Endodermal cell (in vitro differentiated cells): ENCODE measurements around the gene ATP6V1A. TPM values are rescaled to one million over a fixed set of nuclear protein-coding genes. Genes with fewer than 3 reads are reported as not detected.

Experiments used
- DNase-seq: peaks from one replicate; pipeline ENCODE4 v3.0.0-alpha.2; 2017
- H3K27ac ChIP-seq: 2 replicates; pipeline ENCODE4 v1.5.1; 2013; ENCODE audit warnings: mild to moderate bottlenecking, low read depth, low read length, moderate library complexity
- H3K27me3 ChIP-seq: 2 replicates; pipeline ENCODE4 v1.6.1; 2013; ENCODE audit warnings: mild to moderate bottlenecking, low read length, moderate library complexity; ENCODE audit not compliant: insufficient read depth, control insufficient read depth, poor library complexity, severe bottlenecking
- H3K36me3 ChIP-seq: 2 replicates; pipeline ENCODE4 v1.7.0; 2013; ENCODE audit warnings: mild to moderate bottlenecking, low read length, moderate library complexity; ENCODE audit not compliant: control insufficient read depth, insufficient read depth
- H3K4me1 ChIP-seq: one replicate; pipeline ENCODE4 v1.7.0; 2013; ENCODE audit warnings: low read length; ENCODE audit not compliant: control insufficient read depth, insufficient read depth
- H3K4me3 ChIP-seq: 2 replicates; pipeline ENCODE4 v1.5.1; 2013; ENCODE audit warnings: mild to moderate bottlenecking, low read length, moderate library complexity
- H3K9ac ChIP-seq: 2 replicates; pipeline ENCODE4 v1.6.1; 2013; ENCODE audit warnings: mild to moderate bottlenecking, low read length, moderate library complexity; ENCODE audit not compliant: poor library complexity, severe bottlenecking; ENCODE audit errors: extremely low read depth
- H3K9me3 ChIP-seq: 2 replicates; pipeline ENCODE4 v1.6.1; 2013; ENCODE audit warnings: mild to moderate bottlenecking, low read length, moderate library complexity; ENCODE audit not compliant: control insufficient read depth
- H3K27ac Mint-ChIP-seq: 2 replicates; pipeline ENCODE4 v1.8.0; 2020; ENCODE audit warnings: mixed read lengths
- H3K27me3 Mint-ChIP-seq: 2 replicates; pipeline ENCODE4 v1.8.0; 2021; ENCODE audit warnings: mild to moderate bottlenecking, mixed read lengths; ENCODE audit not compliant: insufficient read depth
- H3K36me3 Mint-ChIP-seq: 2 replicates; pipeline ENCODE4 v1.8.0; 2020; ENCODE audit warnings: low read depth, mixed read lengths
- H3K4me1 Mint-ChIP-seq: 2 replicates; pipeline ENCODE4 v1.8.0; 2020; ENCODE audit warnings: mixed read lengths
- H3K4me3 Mint-ChIP-seq: 2 replicates; pipeline ENCODE4 v1.8.0; 2020; ENCODE audit warnings: mild to moderate bottlenecking, moderate library complexity, mixed read lengths
- H3K9me3 Mint-ChIP-seq: 2 replicates; pipeline ENCODE4 v1.8.0; 2020; ENCODE audit warnings: mild to moderate bottlenecking, mixed read lengths
- WGBS, 2 experiments: methylation state at CpG; one replicate each; pipeline versions ENCODE4 v1.1.5 to v1.1.7; 2013; ENCODE audit warnings: missing lambda C conversion rate in 2 of 2, mixed read lengths in 1 of 2; ENCODE audit not compliant: insufficient coverage in 1 of 2, insufficient read length in 1 of 2; 5-methylcytosine and 5-hydroxymethylcytosine counted together
- total RNA-seq, 2 donors: library from RNA; stranded (reverse); fragmentation: NEBNext Ultra II Directional in 1 of 2; extraction: Animal tissue kit (Norgen Biotek cat#: 25700) in 1 of 2; gene quantifications; 2 replicates in 1 of 2; 3 replicates in 1 of 2; pipeline ENCODE4 v1.2.1, GENCODE V29; 2021
- TF ChIP-seq, protein P1 (sequence below): fragments of 200-600 bp; sonication (generic); conservative IDR thresholded peaks from 2 replicates; pipeline ENCODE4 v1.5.0; 2021; ENCODE audit warnings: antibody characterized with exemption, mild to moderate bottlenecking

The ATP6V1A gene
- total RNA-seq, 2 donors from 2014 or later, result 58.4 to 63.4 TPM

DNA sequence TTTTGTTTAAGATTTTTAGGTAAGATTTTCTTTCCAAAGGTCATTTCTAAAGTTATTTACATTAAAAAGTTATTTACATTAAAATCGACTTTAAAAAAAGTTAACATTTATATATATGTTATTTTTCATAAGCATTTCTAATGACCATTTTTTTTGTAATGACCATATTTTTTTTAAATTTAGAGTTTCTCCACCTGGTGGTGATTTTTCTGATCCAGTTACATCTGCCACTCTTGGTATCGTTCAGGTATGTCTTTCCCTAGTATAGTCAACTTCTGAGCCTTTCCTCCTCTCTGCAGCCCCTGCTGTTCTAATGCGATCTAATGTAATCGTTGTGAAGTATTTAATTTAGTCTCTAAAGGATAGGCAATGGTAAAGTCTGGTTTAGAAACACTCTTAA is 48.9 kb downstream of the ATP6V1A start:
- Histone ChIP-seq H3K4me1 (no peaks in the 10 kb centered on the region), H3K9ac (no peak overlapping the region), H3K36me3 (peaks cover 35% of the 10 kb centered on the region), H3K4me3 (no peak overlapping the region), H3K9me3 (no peaks in the 10 kb centered on the region), H3K27ac (no peak overlapping the region), H3K27me3 (no peaks in the 10 kb centered on the region)
- Mint-ChIP-seq H3K36me3 (peaks cover 27% of the 10 kb centered on the region), H3K27ac (no peak overlapping the region), H3K4me3 (no peak overlapping the region), H3K4me1 (no peaks in the 10 kb centered on the region), H3K27me3 (no peaks in the 10 kb centered on the region), H3K9me3 (no peaks in the 10 kb centered on the region)
- WGBS, 2 experiments, result 100% methylated on average over 3 of the region's 4 CpGs; no CpG with 5 or more reads in 1 of the 2 experiments
- TF ChIP-seq, protein P1, sequence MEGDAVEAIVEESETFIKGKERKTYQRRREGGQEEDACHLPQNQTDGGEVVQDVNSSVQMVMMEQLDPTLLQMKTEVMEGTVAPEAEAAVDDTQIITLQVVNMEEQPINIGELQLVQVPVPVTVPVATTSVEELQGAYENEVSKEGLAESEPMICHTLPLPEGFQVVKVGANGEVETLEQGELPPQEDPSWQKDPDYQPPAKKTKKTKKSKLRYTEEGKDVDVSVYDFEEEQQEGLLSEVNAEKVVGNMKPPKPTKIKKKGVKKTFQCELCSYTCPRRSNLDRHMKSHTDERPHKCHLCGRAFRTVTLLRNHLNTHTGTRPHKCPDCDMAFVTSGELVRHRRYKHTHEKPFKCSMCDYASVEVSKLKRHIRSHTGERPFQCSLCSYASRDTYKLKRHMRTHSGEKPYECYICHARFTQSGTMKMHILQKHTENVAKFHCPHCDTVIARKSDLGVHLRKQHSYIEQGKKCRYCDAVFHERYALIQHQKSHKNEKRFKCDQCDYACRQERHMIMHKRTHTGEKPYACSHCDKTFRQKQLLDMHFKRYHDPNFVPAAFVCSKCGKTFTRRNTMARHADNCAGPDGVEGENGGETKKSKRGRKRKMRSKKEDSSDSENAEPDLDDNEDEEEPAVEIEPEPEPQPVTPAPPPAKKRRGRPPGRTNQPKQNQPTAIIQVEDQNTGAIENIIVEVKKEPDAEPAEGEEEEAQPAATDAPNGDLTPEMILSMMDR, result peak; percentile 30
- DNase-seq, result no peak

DNA sequence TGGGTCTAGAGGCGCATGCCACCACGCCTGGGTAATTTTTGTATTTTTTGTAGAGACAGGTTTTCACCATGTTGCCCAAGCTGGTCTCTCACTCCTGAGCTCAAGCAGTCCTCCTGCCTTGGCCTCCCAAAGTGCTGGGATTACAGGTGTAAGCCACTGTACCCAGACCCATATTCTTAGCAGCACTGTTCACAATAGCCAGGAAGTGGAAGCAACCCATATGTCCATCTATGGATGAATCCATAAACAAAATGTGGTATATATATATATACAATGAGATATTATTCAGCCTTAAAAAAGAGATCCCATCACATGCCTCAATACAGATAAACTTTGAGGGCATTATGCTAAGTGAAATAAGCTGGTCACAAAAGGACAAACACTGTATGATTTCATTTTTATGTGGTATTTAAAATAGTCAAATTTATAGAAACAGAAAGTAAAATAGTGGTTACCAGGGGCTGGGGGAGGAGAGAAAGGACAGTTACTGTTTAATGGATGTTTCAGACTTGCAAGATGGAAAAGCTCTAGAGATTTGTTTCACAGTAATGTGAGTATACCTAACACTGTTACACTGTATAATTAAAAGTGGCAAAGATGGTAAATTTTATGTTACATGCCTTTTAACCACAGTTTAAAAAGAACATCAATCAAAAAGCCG is 56.1 kb downstream of the ATP6V1A start:
- Mint-ChIP-seq H3K4me3 (no peak overlapping the region), H3K4me1 (peaks cover 6% of the 10 kb centered on the region), H3K36me3 (peaks cover 48% of the 10 kb centered on the region), H3K27me3 (no peaks in the 10 kb centered on the region), H3K9me3 (no peaks in the 10 kb centered on the region), H3K27ac (no peak overlapping the region)
- no peak overlapping the region for H3K9ac ChIP-seq
- H3K9me3 ChIP-seq, result no peaks in the 10 kb centered on the region
- H3K4me3 ChIP-seq, result no peak overlapping the region
- no peaks in the 10 kb centered on the region for H3K27me3 ChIP-seq
- no peak overlapping the region for H3K27ac ChIP-seq
- peaks cover 4% of the 10 kb centered on the region for H3K4me1 ChIP-seq
- TF ChIP-seq, protein P1, result no peak
- peaks cover 48% of the 10 kb centered on the region for H3K36me3 ChIP-seq
- 92% methylated on average over 2 of the region's 3 CpGs; no CpG with 5 or more reads in 1 of the 2 experiments for WGBS, 2 experiments
- no peak for DNase-seq

DNA sequence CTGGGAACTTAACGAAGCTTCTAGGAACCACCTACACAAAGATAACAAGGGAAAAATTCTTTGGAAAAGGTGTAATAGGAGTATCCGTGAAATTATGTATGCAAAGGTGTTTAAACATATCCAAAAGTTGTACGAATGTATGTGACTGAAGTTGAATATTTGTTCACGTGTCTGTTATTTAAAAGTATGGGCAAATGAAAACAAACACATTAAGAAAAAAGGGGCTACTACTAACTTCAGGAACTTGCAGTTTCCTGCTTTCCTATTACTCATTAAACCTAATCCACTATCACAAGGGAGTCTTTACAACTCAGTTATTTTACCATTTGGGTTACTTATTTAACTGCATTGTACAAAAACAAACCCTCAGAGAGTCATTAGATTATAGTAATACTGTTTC is 57.8 kb downstream of the ATP6V1A start:
- Histone ChIP-seq H3K36me3 (peaks cover 36% of the 10 kb centered on the region), H3K27me3 (no peaks in the 10 kb centered on the region), H3K4me1 (peaks cover 4% of the 10 kb centered on the region), H3K27ac (no peak overlapping the region), H3K9ac (no peak overlapping the region), H3K9me3 (no peaks in the 10 kb centered on the region), H3K4me3 (no peak overlapping the region)
- 89 to 100% methylated on average over 1 to 4 of the region's 4 CpGs for WGBS, 2 experiments
- Mint-ChIP-seq H3K27ac (peak overlapping the region; percentile 69), H3K4me1 (peaks cover 6% of the 10 kb centered on the region), H3K36me3 (peaks cover 50% of the 10 kb centered on the region), H3K4me3 (no peak overlapping the region), H3K9me3 (no peaks in the 10 kb centered on the region), H3K27me3 (no peaks in the 10 kb centered on the region)
- TF ChIP-seq, protein P1, result no peak
- DNase-seq, result no peak
